ENCODE measurements around the gene PHF13.

PHF13 gene

GRCh38 chr1:6668503-6668902, 55.0 kb downstream of the PHF13 start:
- DNase-seq = no peak

DNA sequence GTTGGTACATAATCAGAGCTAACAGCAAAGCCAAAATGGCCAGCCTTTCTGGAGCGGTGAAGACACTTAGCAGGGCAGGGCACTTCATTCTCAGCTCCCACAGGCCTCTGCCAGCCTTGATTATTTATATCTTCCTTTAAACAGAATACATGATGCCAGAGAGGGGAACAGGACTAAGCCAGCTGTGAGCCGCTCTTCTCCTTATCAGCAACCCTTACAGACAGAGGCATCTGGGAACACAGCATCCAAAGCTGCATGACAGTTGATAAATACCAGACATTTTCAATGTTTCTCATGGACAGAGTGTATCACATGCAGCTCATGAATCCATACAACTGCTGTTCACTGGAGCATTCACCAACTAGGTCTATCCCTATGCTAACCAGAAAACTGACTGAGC, 59.0 kb downstream of the PHF13 start:
- DNase-seq = no peak
